PC-9 (cell line): Measurements from ENCODE around the gene RSF1.

Experiments
- EZH2 ChIP-seq: fragments of 200-600 bp; sonication (generic); IDR thresholded peaks from 2 replicates; pipeline ENCODE4 v1.8.0; 2017; ENCODE audit warnings: antibody characterized with exemption, low read depth
- TF ChIP-seq, protein P1 (sequence below): fragments of 200-600 bp; sonication (generic); conservative IDR thresholded peaks from 2 replicates; pipeline ENCODE4 v1.6.1; 2017; ENCODE audit warnings: mixed run types, antibody characterized with exemption, mild to moderate bottlenecking, moderate library complexity

DNA sequence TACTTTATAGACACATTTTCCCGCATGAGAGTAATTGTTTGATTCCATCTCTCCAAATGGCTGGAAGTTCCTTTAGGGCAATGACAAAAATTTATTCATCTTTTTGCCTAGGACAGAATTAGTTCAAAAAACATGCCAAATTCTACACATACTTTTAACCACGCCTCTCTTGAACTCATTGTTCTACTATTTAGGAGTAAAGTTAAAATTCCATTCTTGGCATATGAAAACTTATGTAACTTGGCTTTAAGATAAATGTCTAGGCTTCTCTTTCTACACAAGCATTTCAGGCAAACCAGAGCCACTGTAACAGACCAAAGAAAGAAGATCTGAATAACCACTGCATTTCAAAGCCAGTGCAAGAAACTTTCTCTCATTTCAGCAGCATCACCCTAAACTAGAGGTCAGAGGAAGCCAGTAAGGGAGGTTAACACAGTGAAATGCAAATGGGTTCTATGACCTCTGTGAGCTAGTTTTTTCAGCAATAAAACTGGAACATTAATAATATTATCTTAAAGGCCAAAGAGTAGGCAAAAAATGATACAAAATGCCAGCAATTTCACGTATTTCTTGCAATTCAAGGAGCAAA is 73.0 kb downstream of the RSF1 start:
- no peak for TF ChIP-seq EZH2
- TF ChIP-seq, protein P1, sequence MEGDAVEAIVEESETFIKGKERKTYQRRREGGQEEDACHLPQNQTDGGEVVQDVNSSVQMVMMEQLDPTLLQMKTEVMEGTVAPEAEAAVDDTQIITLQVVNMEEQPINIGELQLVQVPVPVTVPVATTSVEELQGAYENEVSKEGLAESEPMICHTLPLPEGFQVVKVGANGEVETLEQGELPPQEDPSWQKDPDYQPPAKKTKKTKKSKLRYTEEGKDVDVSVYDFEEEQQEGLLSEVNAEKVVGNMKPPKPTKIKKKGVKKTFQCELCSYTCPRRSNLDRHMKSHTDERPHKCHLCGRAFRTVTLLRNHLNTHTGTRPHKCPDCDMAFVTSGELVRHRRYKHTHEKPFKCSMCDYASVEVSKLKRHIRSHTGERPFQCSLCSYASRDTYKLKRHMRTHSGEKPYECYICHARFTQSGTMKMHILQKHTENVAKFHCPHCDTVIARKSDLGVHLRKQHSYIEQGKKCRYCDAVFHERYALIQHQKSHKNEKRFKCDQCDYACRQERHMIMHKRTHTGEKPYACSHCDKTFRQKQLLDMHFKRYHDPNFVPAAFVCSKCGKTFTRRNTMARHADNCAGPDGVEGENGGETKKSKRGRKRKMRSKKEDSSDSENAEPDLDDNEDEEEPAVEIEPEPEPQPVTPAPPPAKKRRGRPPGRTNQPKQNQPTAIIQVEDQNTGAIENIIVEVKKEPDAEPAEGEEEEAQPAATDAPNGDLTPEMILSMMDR, result no peak
